Vagina (tissue), 2 donors: Measurements from ENCODE around the gene MGAT5. TPM values are rescaled to one million over a fixed set of nuclear protein-coding genes. Genes with fewer than 3 reads are reported as not detected.

Source experiments
- DNase-seq, 2 donors: peaks; one replicate each; pipeline ENCODE4 v3.0.0-alpha.2; 2017; ENCODE audit errors: extremely low spot score in 2 of 2
- H3K27ac ChIP-seq: fragments of 200-600 bp; sonication (generic); one replicate; pipeline ENCODE4 v1.5.1; 2019
- H3K27me3 ChIP-seq: fragments of 200-600 bp; sonication (generic); one replicate; pipeline ENCODE4 v1.5.1; 2019
- H3K36me3 ChIP-seq, 2 donors: fragments of 200-600 bp; sonication (generic); one replicate each; pipeline ENCODE4 v1.5.1; 2017 to 2019
- H3K4me1 ChIP-seq: fragments of 200-600 bp; sonication (generic); one replicate; pipeline ENCODE4 v1.5.1; 2019
- H3K4me3 ChIP-seq, 2 donors: fragments of 200-600 bp; sonication (generic); 1 replicate in 1 of 2; 2 replicates in 1 of 2; pipeline ENCODE4 v1.5.1; 2016 to 2019
- H3K9me3 ChIP-seq: fragments of 200-600 bp; sonication (generic); one replicate; pipeline ENCODE4 v1.5.1; 2019
- CTCF ChIP-seq, 3 experiments: fragments of 450-650 bp in 2 of 3; fragments of 200-600 bp in 1 of 3; sonication (generic) in 1 of 3; IDR thresholded peaks; one replicate each; pipeline ENCODE4 v1.5.1; 2017 to 2019; ENCODE audit warnings: antibody characterized with exemption in 3 of 3, mild to moderate bottlenecking in 2 of 3, moderate library complexity in 2 of 3
- POLR2A ChIP-seq, 2 donors: fragments of 450-650 bp; IDR thresholded peaks; one replicate each; pipeline ENCODE4 v1.6.1; 2017; ENCODE audit warnings: antibody characterized with exemption in 2 of 2, mild to moderate bottlenecking in 2 of 2, moderate library complexity in 2 of 2
- POLR2AphosphoS5 ChIP-seq, 2 donors: sonication (generic); formaldehyde crosslinking; IDR thresholded peaks; one replicate each; pipeline ENCODE4 v1.9.0; 2017; ENCODE audit warnings: antibody characterized with exemption in 2 of 2, mild to moderate bottlenecking in 2 of 2, low read depth in 1 of 2; ENCODE audit not compliant: insufficient read depth in 1 of 2
- intact Hi-C: fragments of 100-400 bp; cut with DNase I; formaldehyde crosslinking; loops from one replicate; pipeline ENCODE4 v1.15.1; 2023
- total RNA-seq: library from RNA; depleted of rRNA; stranded (reverse); fragments of >200 nt; gene quantifications from one replicate; pipeline ENCODE4 v1.2.3, GENCODE V29; 2016

The MGAT5 gene
- total RNA-seq, 1 donor from 2014 or later, result 16.7 TPM

GRCh38 chr2:134260713-134261112, 6.8 kb downstream of the MGAT5 start:
- peaks cover 45% of the 10 kb centered on the region for H3K4me1 ChIP-seq
- intact Hi-C loops, result no loop called here
- no peak for TF ChIP-seq CTCF (IDR thresholded peaks at IDR 0.05)
- no peak for TF ChIP-seq POLR2A (IDR thresholded peaks at IDR 0.05)
- TF ChIP-seq POLR2AphosphoS5 (IDR thresholded peaks at IDR 0.05; ENCODE audit: insufficient read depth in 1 of 2, low read depth in 1 of 2), result no peak
- peak overlapping the region; percentile 2 for H3K27ac ChIP-seq
- H3K36me3 ChIP-seq, result no peaks in the 10 kb centered on the region
- H3K27me3 ChIP-seq, result no peaks in the 10 kb centered on the region
- DNase-seq, result no peak
- no peak overlapping the region for H3K4me3 ChIP-seq
- H3K9me3 ChIP-seq, result no peaks in the 10 kb centered on the region

GRCh38 chr2:134261398-134262131, 7.7 kb downstream of the MGAT5 start:
- Histone ChIP-seq H3K27me3 (no peaks in the 10 kb centered on the region), H3K27ac (no peak overlapping the region), H3K36me3 (no peaks in the 10 kb centered on the region), H3K4me3 (no peak overlapping the region), H3K9me3 (no peaks in the 10 kb centered on the region), H3K4me1 (peaks cover 45% of the 10 kb centered on the region)
- TF ChIP-seq POLR2AphosphoS5 (IDR thresholded peaks at IDR 0.05; ENCODE audit: insufficient read depth in 1 of 2, low read depth in 1 of 2), result no peak
- intact Hi-C loops, result no loop called here
- DNase-seq, result no peak

- no peaks in the 10 kb centered on the region for H3K36me3 ChIP-seq
- no peak overlapping the region for H3K4me3 ChIP-seq
- no peaks in the 10 kb centered on the region for H3K9me3 ChIP-seq
- TF ChIP-seq POLR2A (IDR thresholded peaks at IDR 0.05) (no peak), CTCF (IDR thresholded peaks at IDR 0.05) (no peak), POLR2AphosphoS5 (IDR thresholded peaks at IDR 0.05; ENCODE audit: insufficient read depth in 1 of 2, low read depth in 1 of 2) (no peak)
- intact Hi-C loops, result no loop called here
- no peak for DNase-seq
- H3K27ac ChIP-seq, result no peak overlapping the region
- no peaks in the 10 kb centered on the region for H3K27me3 ChIP-seq
- peaks cover 44% of the 10 kb centered on the region for H3K4me1 ChIP-seq
These were observed 8.8 kb downstream of the MGAT5 start for GRCh38 chr2:134262684-134263083.

GRCh38 chr2:134268265-134268664, 14.4 kb downstream of the MGAT5 start:
- no peaks in the 10 kb centered on the region for H3K4me1 ChIP-seq
- no peak overlapping the region for H3K27ac ChIP-seq
- H3K4me3 ChIP-seq, result no peak overlapping the region
- H3K27me3 ChIP-seq, result no peaks in the 10 kb centered on the region
- no peaks in the 10 kb centered on the region for H3K9me3 ChIP-seq
- TF ChIP-seq POLR2AphosphoS5 (IDR thresholded peaks at IDR 0.05; ENCODE audit: insufficient read depth in 1 of 2, low read depth in 1 of 2) (no peak), CTCF (IDR thresholded peaks at IDR 0.05) (no peak), POLR2A (IDR thresholded peaks at IDR 0.05) (no peak)
- intact Hi-C loops, result no loop called here
- DNase-seq, result no peak
- peaks cover 0 to 4% of the 10 kb centered on the region in 2 donors for H3K36me3 ChIP-seq

GRCh38 chr2:134269230-134269629, 15.4 kb downstream of the MGAT5 start:
- Histone ChIP-seq H3K4me1 (no peaks in the 10 kb centered on the region), H3K27me3 (no peaks in the 10 kb centered on the region), H3K4me3 (no peak overlapping the region), H3K9me3 (no peaks in the 10 kb centered on the region), H3K36me3 (peaks cover 0 to 4% of the 10 kb centered on the region in 2 donors), H3K27ac (no peak overlapping the region)
- TF ChIP-seq CTCF (IDR thresholded peaks at IDR 0.05), result no peak
- no peak for TF ChIP-seq POLR2AphosphoS5 (IDR thresholded peaks at IDR 0.05; ENCODE audit: insufficient read depth in 1 of 2, low read depth in 1 of 2)
- no peak for TF ChIP-seq POLR2A (IDR thresholded peaks at IDR 0.05)
- intact Hi-C loops, result no loop called here
- no peak for DNase-seq
